Activated naive CD4-positive, alpha-beta T cell (primary cell): ENCODE results near the gene NEDD4L.
A peak's percentile ranks its signal among the peaks of the same experiment; 100 is the strongest.

ENCODE experiments used
- DNase-seq, 4 experiments: peaks; one replicate each; lab custom pipeline; 2025; lab: John Stamatoyannopoulos, UW

The NEDD4L gene

DNA sequence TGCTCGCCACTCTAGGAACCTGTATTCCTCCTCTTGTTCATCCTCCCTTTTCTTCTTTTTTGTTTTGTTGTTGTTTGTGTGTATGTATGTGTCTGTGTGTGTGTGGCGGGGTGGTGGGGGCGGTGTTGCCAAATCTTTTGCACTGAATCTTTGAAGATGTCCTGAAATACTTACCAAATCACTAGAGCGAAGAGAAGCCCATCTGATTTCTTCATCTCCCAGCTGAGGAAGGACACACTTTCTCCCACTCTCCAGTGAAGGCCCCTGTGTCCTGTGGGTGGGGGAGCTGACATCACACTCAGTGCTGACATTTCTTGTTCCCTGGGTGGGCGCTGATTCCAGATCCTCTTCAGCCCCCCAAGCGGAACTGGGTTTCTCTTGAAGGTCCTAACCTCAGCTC, 74.5 kb downstream of the NEDD4L start:
- no peak for DNase-seq

DNA sequence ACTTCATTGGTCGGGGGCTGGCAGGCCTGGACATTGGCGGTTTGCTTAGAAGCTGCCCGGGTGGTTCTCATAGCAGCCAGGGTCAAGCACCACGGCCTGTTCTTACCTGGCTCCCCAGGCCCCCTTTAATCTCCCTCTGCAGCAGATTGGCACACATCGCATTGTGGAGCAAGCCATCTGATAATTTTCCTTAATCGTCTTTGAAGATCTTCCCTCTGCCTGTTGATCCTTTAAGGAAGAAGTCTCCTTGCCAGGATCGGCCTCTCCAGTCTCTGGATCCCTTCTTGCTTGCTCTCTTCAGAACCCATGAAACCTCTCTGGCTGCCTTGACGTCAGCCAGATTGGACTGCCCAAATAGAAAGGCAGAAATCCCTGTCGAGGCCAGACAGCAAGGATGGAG, 75.8 kb downstream of the NEDD4L start:
- DNase-seq = no peak

DNA sequence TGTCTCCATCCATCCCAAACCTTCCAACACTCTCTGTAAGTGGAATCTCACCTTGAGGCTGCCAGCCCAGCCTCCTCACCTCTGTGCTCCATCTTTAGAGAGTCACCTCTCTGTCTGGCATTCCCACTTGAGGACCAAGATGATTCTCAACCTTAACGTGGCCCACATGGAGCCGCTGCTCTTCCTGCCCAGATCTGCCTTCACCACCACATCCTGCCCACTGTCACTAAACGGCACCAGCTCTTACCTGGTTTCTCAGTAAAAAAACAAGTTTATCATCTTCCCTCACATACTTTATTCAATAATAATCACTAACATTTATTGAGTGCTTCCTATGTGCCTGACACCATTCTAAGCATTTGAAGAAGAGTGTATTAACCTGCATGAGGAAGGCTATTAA, 80.4 kb downstream of the NEDD4L start:
- no peak for DNase-seq

DNA sequence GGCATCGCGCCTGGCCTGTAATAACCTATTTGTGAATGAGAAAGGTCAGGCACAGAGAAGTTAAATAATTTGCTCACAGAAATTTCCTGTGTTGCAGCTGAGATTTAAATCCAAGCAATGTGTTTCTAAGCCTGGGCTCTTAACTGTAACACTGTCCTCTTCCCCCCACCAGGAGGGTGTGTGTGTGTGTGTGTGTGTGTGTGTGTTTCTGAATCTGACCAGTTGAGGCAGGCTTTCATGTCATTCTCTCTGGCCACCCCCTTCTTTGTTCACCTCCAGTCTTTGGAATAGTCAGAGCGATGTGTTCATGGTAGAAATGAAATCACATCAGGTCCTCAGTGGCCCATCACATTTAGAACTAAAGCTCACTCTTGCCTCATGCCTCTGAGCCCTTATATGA, 81.2 kb downstream of the NEDD4L start:
- DNase-seq = no peak

DNA sequence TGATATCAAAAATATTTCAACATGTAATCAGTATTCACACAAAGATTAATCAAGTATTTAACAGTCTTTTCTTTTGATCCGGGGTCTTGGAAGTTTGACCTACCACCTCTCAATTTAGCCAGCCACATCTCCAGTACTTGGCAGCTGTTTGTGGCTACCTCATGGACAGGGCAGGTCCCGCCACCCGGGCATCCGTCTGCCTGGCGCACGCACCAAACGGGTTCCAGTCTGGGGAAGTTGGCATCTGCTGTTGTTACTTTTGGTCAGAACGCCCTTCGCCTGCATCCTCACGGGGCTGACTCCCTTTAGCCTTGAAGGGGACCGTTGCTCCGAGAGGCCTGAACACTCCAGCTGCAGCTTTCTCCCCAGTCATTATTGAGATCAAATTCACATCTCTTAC, 81.7 kb downstream of the NEDD4L start:
- no peak for DNase-seq

DNA sequence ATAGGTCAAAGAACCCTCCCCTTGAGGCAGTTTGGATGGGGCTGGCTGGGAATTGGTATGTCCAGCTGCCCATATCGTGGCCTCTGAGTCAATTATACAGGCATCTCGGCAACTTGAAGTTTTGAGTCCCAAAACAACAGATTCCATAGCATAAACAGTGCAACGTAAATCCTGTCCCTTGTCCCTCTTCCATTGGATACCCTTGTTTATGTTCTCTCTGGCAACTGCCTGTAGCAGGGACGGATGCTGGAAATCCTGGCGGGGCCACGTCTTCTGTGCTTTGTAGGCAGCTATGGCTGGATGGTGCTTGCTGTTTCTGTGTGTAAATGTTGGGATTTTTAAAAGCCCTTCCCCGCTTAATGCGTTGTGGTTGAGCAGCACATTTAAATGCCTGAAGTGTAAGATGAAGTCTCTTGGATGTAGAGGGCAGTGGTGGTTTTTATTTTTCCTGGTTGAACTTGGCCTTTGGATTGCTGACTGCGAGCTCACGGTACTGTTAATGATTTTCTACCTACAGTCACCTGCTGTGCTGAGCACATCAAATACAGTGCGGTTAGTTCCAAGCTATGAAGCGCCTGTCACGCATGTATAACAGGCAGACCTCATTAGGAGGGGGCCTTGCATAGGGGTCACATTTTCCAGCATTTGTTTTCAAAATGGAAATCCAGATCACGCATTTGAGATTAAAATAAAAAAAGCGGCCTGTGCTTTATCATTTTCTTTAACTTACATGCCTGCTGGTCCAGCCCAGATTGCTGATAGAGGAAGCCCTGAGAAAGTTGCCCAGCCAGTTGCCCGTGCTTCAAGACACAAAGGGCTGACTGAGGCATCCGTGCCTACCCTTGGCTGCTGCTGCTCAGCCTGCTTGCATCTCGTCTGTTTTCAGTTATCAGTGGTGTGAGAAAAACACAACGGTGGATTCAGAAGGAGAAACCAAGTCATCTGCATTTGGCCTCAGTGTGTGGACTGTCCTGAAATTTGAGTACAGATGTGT, 84.7 kb downstream of the NEDD4L start:
- DNase-seq = no peak

DNA sequence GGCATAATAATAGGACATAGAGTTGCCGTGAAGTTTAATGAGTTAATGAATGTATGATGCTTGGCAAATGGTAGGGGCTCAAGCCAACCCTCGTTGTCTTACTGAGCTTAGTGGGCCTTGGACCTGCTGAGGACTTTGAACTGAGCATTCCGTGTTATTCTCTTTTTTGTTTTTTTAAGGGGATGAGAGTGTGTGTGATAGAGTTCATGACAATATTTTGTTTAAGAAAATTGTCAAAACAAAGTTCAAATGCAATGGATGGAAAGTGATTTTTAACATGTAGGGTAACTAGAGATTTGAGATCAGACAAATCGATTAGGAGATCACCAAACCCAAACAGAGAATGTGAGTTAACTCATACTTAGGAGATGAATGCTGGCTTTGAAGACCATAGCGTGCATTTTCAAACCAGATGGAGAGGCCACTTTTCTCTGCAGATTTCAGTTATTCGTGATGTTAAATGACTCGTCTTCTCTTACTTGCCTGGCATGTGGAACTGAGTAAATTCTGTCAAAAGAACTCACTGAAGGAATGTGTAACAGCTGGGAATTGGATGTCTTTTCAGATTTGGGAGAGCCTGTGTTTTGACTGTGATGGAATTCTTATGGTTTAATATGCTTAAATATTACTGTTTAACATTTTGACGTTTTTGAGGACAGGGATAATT, 88.7 kb downstream of the NEDD4L start:
- no peak for DNase-seq

DNA sequence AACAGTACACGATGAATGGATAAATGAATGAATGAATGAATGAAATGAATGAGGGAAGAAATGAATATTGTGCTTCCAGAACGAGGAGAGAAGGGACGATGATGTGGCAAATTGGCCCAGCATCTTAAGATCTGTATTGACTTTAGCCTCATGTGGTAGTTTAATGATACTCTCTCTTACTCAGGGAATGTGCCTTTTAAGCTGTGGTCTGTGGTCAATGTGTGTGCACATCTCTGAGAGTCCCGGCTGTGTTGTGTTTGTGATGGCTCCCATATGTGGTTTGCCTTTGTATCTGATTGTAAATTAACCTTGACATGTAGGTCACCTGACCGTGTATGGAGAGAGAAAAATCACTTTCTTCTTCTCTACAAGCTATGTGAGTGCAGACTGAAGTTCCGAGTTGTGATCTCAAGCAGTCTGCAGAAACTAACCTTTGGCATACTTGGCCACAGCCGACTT, 91.2 kb downstream of the NEDD4L start:
- DNase-seq = no peak

DNA sequence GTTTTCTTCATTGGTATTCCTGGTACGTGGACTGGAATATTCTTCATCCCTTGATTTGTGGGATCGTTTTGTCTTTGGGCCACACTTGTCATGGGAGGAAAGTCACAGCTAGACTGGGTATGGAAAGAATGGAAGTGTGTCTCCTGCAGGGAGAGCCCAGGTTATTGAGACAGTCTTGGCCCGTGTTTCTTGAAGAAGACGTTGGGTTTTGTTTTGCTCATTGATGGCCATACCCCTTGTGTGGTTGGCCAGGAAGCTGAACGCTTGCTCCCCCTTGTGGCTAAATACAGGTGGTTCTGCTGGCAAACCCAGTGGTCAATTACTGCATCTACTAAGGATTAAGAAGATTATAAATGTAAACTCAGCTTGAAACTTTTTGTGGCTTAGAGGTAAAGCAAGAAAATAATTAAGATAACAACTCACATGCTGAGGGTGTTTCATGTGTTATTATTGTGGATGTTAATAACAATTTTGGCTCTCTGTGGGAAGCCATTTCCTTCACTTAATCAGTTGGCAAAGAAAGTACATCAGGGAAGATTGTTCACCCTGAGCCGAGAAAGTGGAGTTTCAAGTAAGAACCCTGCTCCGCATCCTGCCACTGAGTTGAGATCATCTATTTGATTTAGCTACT, 91.8 kb downstream of the NEDD4L start:
- DNase-seq = peak in 2 of 4 experiments; percentile 1 to 7

DNA sequence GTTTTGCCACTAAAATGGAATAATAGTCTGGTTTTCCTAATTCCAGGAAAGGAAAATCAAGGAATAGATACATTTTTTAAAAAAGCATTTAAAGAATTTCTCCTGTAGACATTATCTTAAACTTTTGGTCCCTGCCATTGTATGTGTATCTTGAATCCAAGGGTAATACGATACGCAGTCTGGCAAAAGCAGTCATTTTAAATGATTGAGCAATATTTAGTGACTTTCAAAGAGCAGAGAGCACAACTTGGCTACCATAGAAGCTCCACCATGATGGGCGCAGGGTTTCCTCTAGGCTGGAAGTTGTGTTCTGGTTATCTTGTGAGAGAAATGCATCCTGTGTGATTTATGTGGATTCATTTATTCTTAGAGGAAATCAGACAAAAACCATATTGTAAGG, 92.9 kb downstream of the NEDD4L start:
- no peak for DNase-seq

DNA sequence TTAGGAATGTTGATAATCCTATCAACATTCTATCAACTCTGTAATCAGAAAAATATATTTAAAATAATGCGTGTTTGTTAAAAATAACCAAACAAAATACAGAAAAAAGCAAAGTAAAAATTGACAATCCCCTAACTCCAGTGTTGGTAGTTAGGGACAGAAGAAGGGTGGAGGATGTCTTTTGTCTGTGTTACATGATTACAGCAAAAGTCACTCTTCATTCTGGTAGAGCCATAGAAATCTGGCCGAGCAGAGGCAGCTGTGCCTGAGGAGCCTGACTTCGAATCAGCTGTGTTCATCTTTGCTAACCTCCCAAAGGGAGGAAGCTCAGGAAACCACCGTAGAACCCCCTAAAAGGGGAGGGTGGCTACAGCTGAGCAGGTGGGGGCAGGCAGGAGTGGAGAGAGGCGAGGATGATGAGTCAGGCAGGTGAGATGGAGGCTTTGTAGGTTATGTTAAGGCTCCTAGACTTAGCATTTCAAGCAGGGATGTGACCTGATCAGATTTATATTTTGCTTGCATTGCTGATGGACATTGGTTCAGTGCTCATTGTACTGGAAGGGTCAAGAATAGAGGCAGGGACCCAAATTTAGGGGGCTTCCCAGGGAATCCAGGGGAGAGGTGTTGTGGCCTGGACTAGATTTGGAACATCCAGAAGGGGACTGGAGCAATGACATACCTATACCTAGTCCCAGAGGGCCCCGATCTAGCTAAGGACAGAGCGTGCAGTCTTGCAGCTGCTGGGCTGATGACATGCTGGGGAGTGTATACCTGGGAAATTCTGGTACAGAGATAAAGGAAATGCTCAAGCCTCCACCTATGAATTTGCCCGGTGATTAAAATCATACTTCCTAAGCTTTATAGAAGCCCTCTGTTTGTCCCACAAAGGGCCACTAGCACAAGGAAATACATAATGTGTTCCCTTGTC, 95.7 kb downstream of the NEDD4L start:
- no peak for DNase-seq

DNA sequence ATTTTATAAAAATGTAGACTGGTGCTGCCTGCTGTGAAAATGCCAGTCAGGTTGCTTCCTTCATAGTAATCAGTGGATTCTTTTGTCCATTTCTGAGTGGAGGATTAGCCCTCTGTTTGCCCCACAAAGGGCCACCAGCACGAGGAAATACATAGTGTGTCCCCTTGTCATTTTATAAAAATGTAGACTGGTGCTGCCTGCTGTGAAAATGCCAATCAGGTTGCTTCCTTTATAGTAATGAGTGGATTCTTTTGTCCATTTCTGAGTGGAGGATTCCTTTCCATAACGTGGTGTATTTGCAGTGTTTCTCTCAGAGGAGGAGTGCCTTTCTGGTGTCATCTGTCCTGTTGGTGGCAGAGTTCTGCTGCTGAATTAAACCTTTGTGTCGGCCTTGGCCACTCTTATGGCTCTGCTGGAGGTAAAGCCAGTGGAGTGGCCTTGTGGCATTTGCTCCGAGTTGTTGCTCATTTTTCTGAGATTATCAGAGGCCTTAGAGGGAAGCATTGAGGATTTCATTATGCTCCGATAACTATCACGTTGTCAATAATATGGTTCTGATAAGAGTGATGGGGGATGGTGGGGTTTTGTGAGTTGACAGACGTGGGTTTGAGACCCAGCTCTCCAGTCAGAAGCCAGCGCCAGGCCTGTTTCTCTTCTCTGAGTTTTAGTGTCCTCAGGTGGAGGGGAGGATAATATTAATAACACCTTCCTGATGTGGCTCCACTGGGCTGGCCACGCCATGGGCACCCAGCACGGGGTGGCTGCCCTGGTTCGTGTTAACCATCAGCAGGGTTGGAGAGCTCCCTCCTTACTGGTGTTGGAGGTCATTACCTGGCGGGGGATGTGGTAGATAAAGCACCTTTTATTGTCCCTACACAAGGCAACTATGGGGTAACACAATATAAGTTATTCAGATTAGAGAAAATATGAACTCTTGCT, 96.6 kb downstream of the NEDD4L start:
- DNase-seq = no peak

DNA sequence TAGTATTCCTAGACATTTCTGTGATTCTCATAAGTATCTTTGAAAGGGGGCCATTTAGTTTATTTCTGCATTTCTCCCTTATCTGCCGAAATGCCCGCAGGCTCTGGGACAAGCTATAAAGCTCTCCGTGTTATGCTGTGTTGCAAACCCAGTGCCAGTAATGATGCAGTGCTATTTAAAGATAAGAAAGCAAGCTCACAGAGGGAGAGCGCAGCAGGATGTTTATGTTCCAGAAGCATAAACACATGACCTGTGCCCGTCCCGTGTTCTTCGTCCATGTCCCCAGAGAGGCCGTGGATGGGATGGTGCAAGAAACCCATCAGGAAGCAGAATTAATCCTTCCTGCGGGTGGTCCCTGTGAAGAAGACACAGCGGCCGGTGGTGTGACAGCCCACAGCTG, 99.4 kb downstream of the NEDD4L start:
- DNase-seq = no peak

DNA sequence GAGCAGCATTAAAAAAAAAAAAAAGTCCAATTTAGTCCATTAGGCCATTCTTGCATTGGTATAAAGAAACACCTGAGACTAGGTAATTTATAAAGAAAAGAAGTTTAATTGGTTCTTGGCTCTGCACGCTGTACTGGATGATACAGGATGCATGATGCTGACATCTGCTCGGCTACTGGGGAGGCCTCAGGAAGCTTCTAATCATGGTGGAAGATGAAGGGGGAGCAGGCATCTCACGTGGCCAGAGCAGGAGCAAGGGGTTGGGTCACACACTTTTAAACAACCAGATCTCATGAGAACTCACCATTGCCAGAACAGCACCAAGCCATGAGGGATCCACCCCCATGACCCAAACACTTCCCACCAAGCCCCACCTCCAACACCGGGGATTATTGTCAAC, 100.1 kb downstream of the NEDD4L start:
- DNase-seq = no peak

DNA sequence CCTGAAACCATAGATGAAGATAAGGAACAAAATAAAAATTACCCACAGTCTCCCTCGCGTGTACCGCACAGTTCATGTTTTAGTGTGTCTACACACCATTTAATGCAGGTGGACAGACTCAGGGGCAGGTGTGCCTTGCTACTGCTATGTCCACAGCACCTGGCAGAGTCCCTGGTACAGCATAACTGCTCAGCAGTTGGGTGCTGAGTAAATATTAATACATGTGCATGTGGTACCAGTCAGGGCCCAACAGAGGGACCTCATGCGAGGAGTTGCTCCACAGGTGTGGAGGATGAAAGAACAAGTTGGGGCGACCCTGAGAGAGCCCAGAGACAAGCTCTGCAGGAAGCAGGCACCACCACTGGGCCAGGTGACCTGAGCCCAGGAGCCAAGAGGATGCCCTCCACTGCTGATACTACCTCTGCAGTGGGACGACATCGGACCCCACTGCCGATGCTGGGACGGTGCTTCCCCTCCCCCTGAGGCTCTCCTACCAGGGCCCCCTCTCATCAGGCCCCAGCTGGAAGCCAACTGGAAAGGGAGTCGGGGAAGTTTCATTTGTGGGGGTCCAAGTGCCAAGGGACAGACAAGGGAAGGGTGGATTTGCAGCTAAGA, 100.8 kb downstream of the NEDD4L start:
- DNase-seq = no peak

DNA sequence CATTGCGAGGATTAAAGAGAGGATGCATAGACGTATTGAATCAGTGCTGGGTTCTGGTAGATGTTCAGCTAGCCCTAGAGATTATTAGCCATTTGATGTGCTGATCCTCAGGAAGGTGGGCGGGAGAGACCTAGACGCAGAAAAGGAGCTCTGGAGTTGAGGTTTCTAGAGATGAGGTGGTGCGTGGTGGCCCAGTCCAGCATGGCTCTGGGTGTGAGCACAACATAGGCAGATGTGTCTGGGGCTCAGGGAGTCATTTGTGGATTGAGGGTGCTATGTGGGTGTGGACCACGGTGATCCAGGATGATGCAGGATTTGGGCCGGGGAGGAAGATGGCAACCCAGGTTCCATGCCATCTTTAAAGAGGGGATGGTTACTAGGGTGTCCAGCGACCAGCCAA, 102.1 kb downstream of the NEDD4L start:
- no peak for DNase-seq

DNA sequence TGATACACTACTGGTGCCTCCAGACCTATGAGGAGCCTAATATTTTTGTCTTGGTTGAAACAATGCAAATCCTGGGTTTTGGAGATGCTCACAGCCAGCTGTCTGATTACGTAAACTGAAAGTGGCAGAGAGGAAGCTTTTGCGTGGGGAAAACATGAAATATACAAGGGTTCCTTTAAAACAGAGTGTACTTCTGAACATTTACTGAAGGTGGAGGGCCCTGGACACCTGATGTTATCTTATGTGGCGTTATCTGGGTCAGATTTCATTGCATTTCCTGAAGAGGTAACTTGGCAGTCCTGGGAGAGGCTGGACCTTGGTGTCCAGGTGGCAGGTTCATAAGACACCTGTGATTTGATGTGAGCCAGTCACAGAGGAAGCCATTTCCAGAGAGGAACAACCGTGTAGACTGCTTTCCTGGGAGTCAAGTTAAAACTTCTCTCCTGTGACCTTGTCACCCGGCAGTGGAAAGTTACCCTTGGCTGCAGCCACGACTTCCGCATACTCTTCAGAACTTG, 105.0 kb downstream of the NEDD4L start:
- DNase-seq = no peak

DNA sequence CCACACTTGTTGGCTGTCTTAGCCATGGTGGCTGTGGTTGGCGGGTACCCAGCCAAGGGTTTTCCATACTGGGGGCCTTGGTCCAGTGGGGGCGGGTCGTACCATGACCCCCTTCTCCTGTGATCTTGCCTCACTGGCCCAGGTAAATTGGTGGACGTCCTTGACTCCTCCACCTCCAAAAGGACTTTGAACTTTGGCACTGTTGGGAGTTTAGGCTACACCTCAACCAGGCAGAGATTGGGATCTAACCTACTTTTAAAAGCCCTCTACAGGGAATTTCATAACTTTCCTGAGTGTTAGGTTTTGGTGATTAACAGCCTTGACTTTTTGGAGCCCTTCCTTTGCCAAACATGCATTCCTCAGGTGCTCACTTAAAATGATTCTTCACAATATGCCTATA, 106.7 kb downstream of the NEDD4L start:
- no peak for DNase-seq

DNA sequence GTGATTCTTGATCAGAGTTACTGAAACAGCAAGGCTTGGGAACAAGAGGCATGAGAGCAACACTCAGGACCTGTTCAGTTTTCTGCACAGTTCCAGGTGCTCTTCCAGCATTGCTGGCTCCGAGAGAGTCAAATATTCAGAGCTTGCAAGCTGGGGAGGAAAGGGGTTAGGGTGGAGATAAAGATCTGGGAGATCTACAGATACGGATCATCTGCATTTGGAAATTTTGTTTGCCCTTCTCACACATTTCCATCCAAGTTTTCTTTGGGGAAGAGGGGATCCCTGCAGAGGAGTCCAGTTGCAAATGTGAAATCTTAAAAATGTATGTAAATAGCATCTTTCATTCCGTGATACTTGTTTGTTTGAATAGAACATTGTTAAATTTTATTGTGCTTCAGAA, 108.2 kb downstream of the NEDD4L start:
- no peak for DNase-seq

DNA sequence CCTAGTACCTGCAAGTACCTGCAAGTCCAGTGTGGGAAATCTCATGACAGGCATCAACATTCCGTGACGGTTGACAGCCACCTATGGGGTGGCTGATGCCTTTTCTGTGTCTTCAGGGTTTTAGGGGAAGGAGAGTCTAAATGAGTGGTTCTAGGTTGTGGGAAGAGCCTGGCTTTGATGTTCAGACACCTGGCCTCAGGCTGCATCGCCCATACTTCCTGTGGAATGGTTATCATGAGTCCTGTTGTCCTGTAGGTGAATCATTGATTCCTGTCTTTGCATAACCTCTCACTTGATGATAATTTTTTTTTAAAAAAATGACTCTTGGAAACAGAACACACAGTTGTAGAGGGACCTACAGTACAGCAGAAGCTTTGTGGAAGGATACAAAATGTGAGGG, 108.9 kb downstream of the NEDD4L start:
- no peak for DNase-seq
